GM12878 (cell line): ENCODE results near the gene SCYL3. TPM values are rescaled to one million over a fixed set of nuclear protein-coding genes. Genes with fewer than 3 reads are reported as not detected.

ENCODE experiments used
- ATAC-seq: fragments of 200-7000 bp; cut with Tn5 transposase; 3 replicates; pipeline ENCODE4 v1.9.1; 2020; ENCODE audit warnings: mild to moderate bottlenecking, moderate library complexity
- BruUV-seq: library from RNA; stranded (reverse); fragments of 400-500 nt; replicated peaks from 2 replicates; lab custom pipeline; 2021; lab: Mats Ljungman, UMichigan
- CTCF ChIA-PET: fragments of 300-600 bp; sonication (Branson Sonifier 250); formaldehyde crosslinking; extraction: SDS; loops from one replicate; lab custom pipeline; 2021; ENCODE audit warnings: inconsistent platforms; lab: Yijun Ruan, JAX
- POLR2A ChIA-PET: fragments of 350-600 bp; formaldehyde crosslinking; extraction: SDS; loops from one replicate; lab custom pipeline; 2021; ENCODE audit warnings: inconsistent platforms; lab: Charles Lee
- RAD21 ChIA-PET: fragments of 300-600 bp; sonication (Branson Sonifier 250); formaldehyde crosslinking; loops from one replicate; lab custom pipeline; 2023; ENCODE audit warnings: antibody characterized with exemption; ENCODE audit not compliant: unreplicated experiment; lab: Charles Lee
- SMC1A ChIA-PET: fragments of 300-600 bp; sonication (Branson Sonifier 250); formaldehyde crosslinking; loops from one replicate; lab custom pipeline; 2023; ENCODE audit not compliant: unreplicated experiment, uncharacterized antibody; lab: Charles Lee
- DNase-seq: peaks from one replicate; pipeline ENCODE4 v3.0.0-alpha.2; 2011; ENCODE audit warnings: low read depth, low spot score
- FAIRE-seq: peaks from 3 replicates; lab custom pipeline; 2011; peaks lifted over from hg19 to GRCh38; lab: Jason Lieb, UNC
- H2AFZ ChIP-seq: 2 replicates; pipeline ENCODE4 v1.6.0; 2011; ENCODE audit warnings: low read depth, low read length, control low read depth; ENCODE audit not compliant: control insufficient read depth
- H3K27ac ChIP-seq: 2 replicates; pipeline ENCODE4 v1.5.1; 2011; ENCODE audit warnings: control low read depth; ENCODE audit not compliant: control insufficient read depth, insufficient read depth
- H3K27me3 ChIP-seq, 2 experiments: replicated peaks in 1 of 2; 2 replicates each; pipeline versions ENCODE4 v1.6.0 to v1.6.1; 2011; ENCODE audit warnings: low read length in 1 of 2; ENCODE audit not compliant: control insufficient read depth in 2 of 2, insufficient read depth in 2 of 2
- H3K36me3 ChIP-seq, 2 experiments: 2 replicates each; pipeline ENCODE4 v1.5.1; 2011; ENCODE audit warnings: low read length in 1 of 2; ENCODE audit not compliant: control insufficient read depth in 2 of 2, insufficient read depth in 2 of 2
- H3K4me1 ChIP-seq: 2 replicates; pipeline ENCODE4 v1.6.1; 2011; ENCODE audit warnings: mild to moderate bottlenecking, low read length, moderate library complexity, mixed read lengths; ENCODE audit not compliant: control insufficient read depth, insufficient read depth
- H3K4me2 ChIP-seq: 2 replicates; pipeline ENCODE4 v1.6.0; 2011; ENCODE audit warnings: control low read depth; ENCODE audit not compliant: control insufficient read depth, insufficient read depth
- H3K4me3 ChIP-seq: fragments of 200-600 bp; sonication (generic); 2 replicates; pipeline ENCODE4 v1.5.1; 2016
- H3K79me2 ChIP-seq: 2 replicates; pipeline ENCODE4 v1.6.0; 2011; ENCODE audit warnings: low read length; ENCODE audit not compliant: control insufficient read depth, insufficient read depth
- H3K9ac ChIP-seq: 2 replicates; pipeline ENCODE4 v1.8.0; 2011; ENCODE audit warnings: low read length, control low read depth, mixed read lengths; ENCODE audit not compliant: control insufficient read depth, insufficient read depth
- H3K9me3 ChIP-seq: replicated peaks from 3 replicates; pipeline ENCODE4 v1.5.1; 2011; ENCODE audit warnings: mild to moderate bottlenecking, low read length; ENCODE audit not compliant: control insufficient read depth, insufficient read depth
- H4K20me1 ChIP-seq: 2 replicates; pipeline ENCODE4 v1.6.0; 2011; ENCODE audit not compliant: control insufficient read depth, insufficient read depth
- CHD1 ChIP-seq: IDR thresholded peaks from 2 replicates; pipeline ENCODE4 v1.6.1; 2012; ENCODE audit warnings: low read depth, low read length, improper control_type of control experiment
- HDAC6 ChIP-seq: fragments of 200-600 bp; sonication (generic); IDR thresholded peaks from one replicate; pipeline ENCODE4 v1.8.0; 2017; ENCODE audit warnings: antibody characterized with exemption; ENCODE audit not compliant: unreplicated experiment
- NR2C2 ChIP-seq: IDR thresholded peaks from 2 replicates; pipeline ENCODE4 v1.6.1; 2011; ENCODE audit warnings: borderline replicate concordance, low read depth; ENCODE audit not compliant: control insufficient read depth, insufficient read length
- RAD21 ChIP-seq: IDR thresholded peaks from 2 replicates; pipeline ENCODE4 v1.6.1; 2011; ENCODE audit warnings: mild to moderate bottlenecking, low read depth, low read length, moderate library complexity; ENCODE audit not compliant: insufficient read depth
- SIX5 ChIP-seq: IDR thresholded peaks from 2 replicates; pipeline ENCODE4 v1.6.1; 2011; ENCODE audit warnings: mild to moderate bottlenecking, low read depth, low read length, moderate library complexity; ENCODE audit not compliant: severe bottlenecking
- SMC3 ChIP-seq: IDR thresholded peaks from 2 replicates; pipeline ENCODE4 v1.6.1; 2011; ENCODE audit warnings: low read length, improper control_type of control experiment, borderline replicate concordance
- WGBS: methylation state at CpG from one replicate; pipeline ENCODE4 v1.1.6; 2016; ENCODE audit warnings: low lambda C conversion rate; ENCODE audit not compliant: insufficient replicate concordance, insufficient coverage; ENCODE audit errors: missing lambda C conversion rate; 5-methylcytosine and 5-hydroxymethylcytosine counted together
- in situ Hi-C: fragments of 300-500 bp; cut with MboI; formaldehyde crosslinking; loops from 9 replicates; pipeline ENCODE4 v1.14.3; 2018; ENCODE audit warnings: mixed read lengths
- intact Hi-C: fragments of 100-400 bp; cut with micrococcal nuclease; formaldehyde crosslinking; loops from one replicate; pipeline ENCODE4 v1.14.2; 2022; ENCODE audit not compliant: unreplicated experiment
- polyA plus RNA-seq, 11 experiments: library from polyadenylated mRNA; depleted of rRNA in 4 of 11; unstranded in 6 of 11; stranded (reverse) in 5 of 11; fragments of >200 nt; fragmentation: Nextera tagmentation in 4 of 11; fragmentation: Illumina TruSeq in 1 of 11; extraction: Ambion mirVana in 4 of 11; extraction: Trizol in 1 of 11; gene quantifications; 1 replicate in 1 of 11; 2 replicates in 10 of 11; pipeline versions ENCODE4 v1.2.1 to v1.2.3, GENCODE V29; 2011 to 2016; ENCODE audit warnings: inconsistent platforms in 2 of 11, missing spikeins in 2 of 11, low read depth in 1 of 11
- total RNA-seq, 4 experiments: library from RNA; depleted of rRNA in 3 of 4; stranded (reverse); fragments of >200 nt in 3 of 4; fragmentation: Illumina TruSeq in 1 of 4; extraction: Trizol in 1 of 4; gene quantifications; 2 replicates each; pipeline versions ENCODE4 v1.2.1 to v1.2.3, GENCODE V29; 2013 to 2021
- TF ChIP-seq, protein P1 (sequence below): IDR thresholded peaks from 2 replicates; pipeline ENCODE4 v1.6.1; 2012; ENCODE audit warnings: improper control_type of control experiment, low read depth, low read length; ENCODE audit not compliant: insufficient replicate concordance
- TF ChIP-seq, protein P2 (sequence below): IDR thresholded peaks from 2 replicates; pipeline ENCODE4 v1.6.1; 2011; ENCODE audit warnings: low read depth, low read length, improper control_type of control experiment, borderline replicate concordance
- TF ChIP-seq, protein P3 (sequence below): fragments of 450-650 bp; IDR thresholded peaks from 2 replicates; pipeline ENCODE4 v1.6.1; 2017; ENCODE audit warnings: mild to moderate bottlenecking, moderate library complexity

Gene SCYL3
- total and polyA plus RNA-seq, 10 of the 15 experiments (the other 5 are each of a cell fraction or from before 2014, with no cell fraction given), result 4.3 to 14.3 (median 10.3) TPM

DNA sequence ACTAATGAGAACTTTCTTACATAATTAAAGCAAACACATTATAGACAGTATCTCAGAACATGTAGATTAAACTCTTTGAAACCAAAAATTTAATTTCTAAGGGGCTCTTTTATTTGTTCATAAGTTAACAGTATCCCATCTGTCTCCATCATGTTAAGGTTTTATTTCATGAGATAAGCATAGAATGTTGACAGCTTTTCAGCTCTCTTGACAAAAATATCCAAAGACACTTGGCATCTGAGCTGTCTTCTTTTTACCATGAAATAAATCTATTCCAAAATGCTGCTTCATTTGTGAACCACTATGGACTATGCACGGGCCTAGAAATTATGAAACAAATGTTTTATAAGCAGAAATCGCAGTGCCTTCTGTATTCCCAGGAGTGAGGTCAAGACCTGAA, 45.2 kb downstream of the SCYL3 start (continued):
- TF ChIP-seq, protein P1, sequence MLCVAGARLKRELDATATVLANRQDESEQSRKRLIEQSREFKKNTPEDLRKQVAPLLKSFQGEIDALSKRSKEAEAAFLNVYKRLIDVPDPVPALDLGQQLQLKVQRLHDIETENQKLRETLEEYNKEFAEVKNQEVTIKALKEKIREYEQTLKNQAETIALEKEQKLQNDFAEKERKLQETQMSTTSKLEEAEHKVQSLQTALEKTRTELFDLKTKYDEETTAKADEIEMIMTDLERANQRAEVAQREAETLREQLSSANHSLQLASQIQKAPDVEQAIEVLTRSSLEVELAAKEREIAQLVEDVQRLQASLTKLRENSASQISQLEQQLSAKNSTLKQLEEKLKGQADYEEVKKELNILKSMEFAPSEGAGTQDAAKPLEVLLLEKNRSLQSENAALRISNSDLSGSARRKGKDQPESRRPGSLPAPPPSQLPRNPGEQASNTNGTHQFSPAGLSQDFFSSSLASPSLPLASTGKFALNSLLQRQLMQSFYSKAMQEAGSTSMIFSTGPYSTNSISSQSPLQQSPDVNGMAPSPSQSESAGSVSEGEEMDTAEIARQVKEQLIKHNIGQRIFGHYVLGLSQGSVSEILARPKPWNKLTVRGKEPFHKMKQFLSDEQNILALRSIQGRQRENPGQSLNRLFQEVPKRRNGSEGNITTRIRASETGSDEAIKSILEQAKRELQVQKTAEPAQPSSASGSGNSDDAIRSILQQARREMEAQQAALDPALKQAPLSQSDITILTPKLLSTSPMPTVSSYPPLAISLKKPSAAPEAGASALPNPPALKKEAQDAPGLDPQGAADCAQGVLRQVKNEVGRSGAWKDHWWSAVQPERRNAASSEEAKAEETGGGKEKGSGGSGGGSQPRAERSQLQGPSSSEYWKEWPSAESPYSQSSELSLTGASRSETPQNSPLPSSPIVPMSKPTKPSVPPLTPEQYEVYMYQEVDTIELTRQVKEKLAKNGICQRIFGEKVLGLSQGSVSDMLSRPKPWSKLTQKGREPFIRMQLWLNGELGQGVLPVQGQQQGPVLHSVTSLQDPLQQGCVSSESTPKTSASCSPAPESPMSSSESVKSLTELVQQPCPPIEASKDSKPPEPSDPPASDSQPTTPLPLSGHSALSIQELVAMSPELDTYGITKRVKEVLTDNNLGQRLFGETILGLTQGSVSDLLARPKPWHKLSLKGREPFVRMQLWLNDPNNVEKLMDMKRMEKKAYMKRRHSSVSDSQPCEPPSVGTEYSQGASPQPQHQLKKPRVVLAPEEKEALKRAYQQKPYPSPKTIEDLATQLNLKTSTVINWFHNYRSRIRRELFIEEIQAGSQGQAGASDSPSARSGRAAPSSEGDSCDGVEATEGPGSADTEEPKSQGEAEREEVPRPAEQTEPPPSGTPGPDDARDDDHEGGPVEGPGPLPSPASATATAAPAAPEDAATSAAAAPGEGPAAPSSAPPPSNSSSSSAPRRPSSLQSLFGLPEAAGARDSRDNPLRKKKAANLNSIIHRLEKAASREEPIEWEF, result no peak
- TF ChIP-seq HDAC6 (no peak), SIX5 (no peak)

DNA sequence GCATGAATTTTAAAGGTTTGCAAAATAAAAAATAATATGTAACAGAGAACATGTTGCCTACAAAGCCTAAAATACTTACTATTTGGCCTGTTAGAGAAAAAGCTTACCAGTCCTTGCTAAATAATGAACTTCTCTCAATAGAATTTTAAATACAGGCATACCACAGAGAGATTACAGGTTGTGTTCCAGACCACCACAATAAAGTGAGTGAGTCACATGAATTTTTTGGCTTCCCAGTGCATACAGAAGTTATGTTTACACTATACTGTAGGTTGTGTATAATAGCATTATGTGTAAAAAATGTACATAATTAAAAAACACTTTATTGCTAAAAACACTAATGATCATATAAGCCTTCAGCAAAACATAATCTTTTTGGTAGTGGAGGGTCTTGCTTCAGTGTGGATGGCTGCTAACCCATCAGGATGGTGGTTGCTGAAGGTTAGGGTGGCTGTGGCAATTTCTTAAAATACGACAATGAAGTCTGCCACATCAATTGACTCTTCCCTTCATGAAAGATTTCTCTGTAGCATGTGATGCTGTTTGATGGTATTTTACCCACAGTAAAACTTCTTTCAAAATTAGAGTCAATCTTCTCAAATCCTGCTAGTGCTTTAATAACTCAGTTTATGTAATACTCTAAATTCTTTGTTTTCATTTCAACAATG, 48.6 kb downstream of the SCYL3 start:
- no peak overlapping the region for H3K4me3 ChIP-seq
- no peaks in the 10 kb centered on the region; the same call in 2 of the 3 replicates for H3K9me3 ChIP-seq
- CTCF ChIA-PET, result interaction anchor here (1.5 to 2.3 kb wide), 3 partner anchors 8 to 1036 kb away, joined by 3 to 10 read pairs (median 8); no protein-coding TSS in a partner anchor
- no peak overlapping the region for H2AFZ ChIP-seq
- H3K4me1 ChIP-seq, result no peaks in the 10 kb centered on the region
- in situ Hi-C loops (no loop called here), intact Hi-C loops (no loop called here)
- no peaks in the 10 kb centered on the region for H3K79me2 ChIP-seq
- no peaks in the 10 kb centered on the region for H3K27me3 ChIP-seq
- H3K27ac ChIP-seq, result no peak overlapping the region
- H3K9ac ChIP-seq, result no peak overlapping the region
- RAD21 ChIA-PET, result interaction anchor here (1.4 kb wide), 1 partner anchor 244 kb away, joined by 3 read pairs; no protein-coding TSS in a partner anchor
- SMC1A ChIA-PET, result interaction anchor here (1.0 to 1.5 kb wide), 4 partner anchors 8 to 47 kb away, joined by 3 to 6 read pairs (median 4); no protein-coding TSS in a partner anchor
- 100% methylated on average over 1 of the region's 1 CpG for WGBS
- H3K4me2 ChIP-seq, result no peak overlapping the region
- H3K36me3 ChIP-seq, result peaks cover 3 to 37% of the 10 kb centered on the region in 2 experiments
- POLR2A ChIA-PET, result no interaction called here
- ATAC-seq (no peak), DNase-seq (no peak), FAIRE-seq (no peak)
- no TSS peak for BruUV-seq
- H4K20me1 ChIP-seq, result no peaks in the 10 kb centered on the region
- TF ChIP-seq SMC3 (no peak), CHD1 (no peak), NR2C2 (no peak), RAD21 (no peak)
- TF ChIP-seq, protein P2, sequence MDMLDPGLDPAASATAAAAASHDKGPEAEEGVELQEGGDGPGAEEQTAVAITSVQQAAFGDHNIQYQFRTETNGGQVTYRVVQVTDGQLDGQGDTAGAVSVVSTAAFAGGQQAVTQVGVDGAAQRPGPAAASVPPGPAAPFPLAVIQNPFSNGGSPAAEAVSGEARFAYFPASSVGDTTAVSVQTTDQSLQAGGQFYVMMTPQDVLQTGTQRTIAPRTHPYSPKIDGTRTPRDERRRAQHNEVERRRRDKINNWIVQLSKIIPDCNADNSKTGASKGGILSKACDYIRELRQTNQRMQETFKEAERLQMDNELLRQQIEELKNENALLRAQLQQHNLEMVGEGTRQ, result no peak
- TF ChIP-seq, protein P3, sequence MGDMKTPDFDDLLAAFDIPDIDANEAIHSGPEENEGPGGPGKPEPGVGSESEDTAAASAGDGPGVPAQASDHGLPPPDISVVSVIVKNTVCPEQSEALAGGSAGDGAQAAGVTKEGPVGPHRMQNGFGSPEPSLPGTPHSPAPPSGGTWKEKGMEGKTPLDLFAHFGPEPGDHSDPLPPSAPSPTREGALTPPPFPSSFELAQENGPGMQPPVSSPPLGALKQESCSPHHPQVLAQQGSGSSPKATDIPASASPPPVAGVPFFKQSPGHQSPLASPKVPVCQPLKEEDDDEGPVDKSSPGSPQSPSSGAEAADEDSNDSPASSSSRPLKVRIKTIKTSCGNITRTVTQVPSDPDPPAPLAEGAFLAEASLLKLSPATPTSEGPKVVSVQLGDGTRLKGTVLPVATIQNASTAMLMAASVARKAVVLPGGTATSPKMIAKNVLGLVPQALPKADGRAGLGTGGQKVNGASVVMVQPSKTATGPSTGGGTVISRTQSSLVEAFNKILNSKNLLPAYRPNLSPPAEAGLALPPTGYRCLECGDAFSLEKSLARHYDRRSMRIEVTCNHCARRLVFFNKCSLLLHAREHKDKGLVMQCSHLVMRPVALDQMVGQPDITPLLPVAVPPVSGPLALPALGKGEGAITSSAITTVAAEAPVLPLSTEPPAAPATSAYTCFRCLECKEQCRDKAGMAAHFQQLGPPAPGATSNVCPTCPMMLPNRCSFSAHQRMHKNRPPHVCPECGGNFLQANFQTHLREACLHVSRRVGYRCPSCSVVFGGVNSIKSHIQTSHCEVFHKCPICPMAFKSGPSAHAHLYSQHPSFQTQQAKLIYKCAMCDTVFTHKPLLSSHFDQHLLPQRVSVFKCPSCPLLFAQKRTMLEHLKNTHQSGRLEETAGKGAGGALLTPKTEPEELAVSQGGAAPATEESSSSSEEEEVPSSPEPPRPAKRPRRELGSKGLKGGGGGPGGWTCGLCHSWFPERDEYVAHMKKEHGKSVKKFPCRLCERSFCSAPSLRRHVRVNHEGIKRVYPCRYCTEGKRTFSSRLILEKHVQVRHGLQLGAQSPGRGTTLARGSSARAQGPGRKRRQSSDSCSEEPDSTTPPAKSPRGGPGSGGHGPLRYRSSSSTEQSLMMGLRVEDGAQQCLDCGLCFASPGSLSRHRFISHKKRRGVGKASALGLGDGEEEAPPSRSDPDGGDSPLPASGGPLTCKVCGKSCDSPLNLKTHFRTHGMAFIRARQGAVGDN, result no peak
